IMR-90 (cell line): ENCODE data around the gene SERP2. TPM values are rescaled to one million over a fixed set of nuclear protein-coding genes. Genes with fewer than 3 reads are reported as not detected.

ENCODE experiments used
- ATAC-seq: fragments of 200-7000 bp; cut with Tn5 transposase; 2 replicates; pipeline ENCODE4 v1.9.1; 2020; ENCODE audit warnings: low read depth, mild to moderate bottlenecking, moderate library complexity
- Bru-seq: library from RNA; stranded (reverse); fragments of 400-500 nt; gene quantifications from one replicate; lab custom pipeline; 2021; lab: Mats Ljungman, UMichigan
- BruChase-seq, 2 experiments: library from RNA; stranded (reverse); fragments of 400-500 nt; gene quantifications; one replicate each; lab custom pipeline; 2021; lab: Mats Ljungman, UMichigan
- BruUV-seq: library from RNA; stranded (reverse); fragments of 400-500 nt; replicated peaks from 2 replicates; lab custom pipeline; 2021; lab: Mats Ljungman, UMichigan
- CTCF ChIA-PET: fragments of 300-600 bp; formaldehyde crosslinking; extraction: SDS; loops from one replicate; lab custom pipeline; 2021; ENCODE audit warnings: antibody characterized with exemption; lab: Yijun Ruan, JAX
- POLR2A ChIA-PET: fragments of 300-600 bp; sonication (Branson Sonifier 250); formaldehyde crosslinking; loops from one replicate; lab custom pipeline; 2022; ENCODE audit warnings: antibody characterized with exemption; ENCODE audit not compliant: unreplicated experiment; lab: Charles Lee
- DNase-seq: peaks from one replicate; pipeline ENCODE4 v3.0.0; 2013
- H2AFZ ChIP-seq: replicated peaks from 2 replicates; pipeline ENCODE3; 2013; ENCODE audit warnings: low read length, mild to moderate bottlenecking; ENCODE audit not compliant: poor library complexity
- H2AK5ac ChIP-seq: 2 replicates; pipeline ENCODE4 v1.6.1; 2013; ENCODE audit warnings: low read depth, low read length, inconsistent platforms
- H2AK9ac ChIP-seq: replicated peaks from 2 replicates; pipeline ENCODE3; 2013; ENCODE audit warnings: mild to moderate bottlenecking, low read depth, low read length, moderate library complexity; ENCODE audit not compliant: poor library complexity
- H2BK120ac ChIP-seq: 2 replicates; pipeline ENCODE4 v1.6.1; 2013; ENCODE audit warnings: low read depth, low read length, inconsistent platforms
- H2BK15ac ChIP-seq: 3 replicates; pipeline ENCODE4 v1.6.1; 2013; ENCODE audit warnings: low read depth, low read length, inconsistent platforms
- H2BK20ac ChIP-seq: 2 replicates; pipeline ENCODE4 v1.6.1; 2013; ENCODE audit warnings: low read depth, mild to moderate bottlenecking, inconsistent platforms, low read length, moderate library complexity
- H2BK5ac ChIP-seq: 2 replicates; pipeline ENCODE4 v1.6.1; 2013; ENCODE audit warnings: mild to moderate bottlenecking, low read depth, low read length, inconsistent platforms; ENCODE audit not compliant: poor library complexity, severe bottlenecking
- H3K14ac ChIP-seq: replicated peaks from 2 replicates; pipeline ENCODE4 v1.6.1; 2013; ENCODE audit warnings: low read depth, low read length, inconsistent platforms
- H3K18ac ChIP-seq: 2 replicates; pipeline ENCODE4 v1.6.1; 2013; ENCODE audit warnings: low read depth, low read length, control low read depth
- H3K23ac ChIP-seq: 2 replicates; pipeline ENCODE4 v1.6.1; 2013; ENCODE audit warnings: low read depth, low read length, inconsistent platforms
- H3K27ac ChIP-seq: 2 replicates; pipeline ENCODE4 v1.5.1; 2013; ENCODE audit warnings: mild to moderate bottlenecking, control low read depth, low read length; ENCODE audit not compliant: insufficient read depth
- H3K27me3 ChIP-seq: 2 replicates; pipeline ENCODE4 v1.6.1; 2013; ENCODE audit warnings: low read length; ENCODE audit not compliant: control insufficient read depth, insufficient read depth
- H3K36me3 ChIP-seq: 2 replicates; pipeline ENCODE4 v1.6.1; 2013; ENCODE audit warnings: low read length, mixed read lengths; ENCODE audit not compliant: control insufficient read depth, insufficient read depth
- H3K4ac ChIP-seq: 2 replicates; pipeline ENCODE4 v1.6.1; 2013; ENCODE audit warnings: low read depth, low read length, inconsistent platforms
- H3K4me1 ChIP-seq: 2 replicates; pipeline ENCODE4 v1.6.1; 2013; ENCODE audit warnings: low read length, mixed read lengths; ENCODE audit not compliant: control insufficient read depth, insufficient read depth
- H3K4me2 ChIP-seq: 2 replicates; pipeline ENCODE4 v1.6.1; 2013; ENCODE audit warnings: low read depth, mild to moderate bottlenecking, control low read depth, low read length, moderate library complexity
- H3K4me3 ChIP-seq: 2 replicates; pipeline ENCODE4 v1.5.1; 2013; ENCODE audit warnings: low read depth, mild to moderate bottlenecking, control low read depth, low read length, moderate library complexity; ENCODE audit not compliant: insufficient read depth
- H3K56ac ChIP-seq: 2 replicates; pipeline ENCODE4 v1.6.1; 2013; ENCODE audit warnings: low read length, inconsistent platforms; ENCODE audit not compliant: insufficient read depth; ENCODE audit errors: extremely low read depth
- H3K79me1 ChIP-seq, 2 experiments: 2 replicates each; pipeline ENCODE4 v1.6.1; 2013; ENCODE audit warnings: low read length in 2 of 2, inconsistent platforms in 1 of 2, low read depth in 1 of 2
- H3K9ac ChIP-seq: 2 replicates; pipeline ENCODE4 v1.6.1; 2013; ENCODE audit warnings: low read depth, low read length, control low read depth
- H3K9me1 ChIP-seq: 2 replicates; pipeline ENCODE4 v1.6.1; 2013; ENCODE audit warnings: low read length, inconsistent platforms; ENCODE audit not compliant: insufficient read depth
- H3K9me3 ChIP-seq: 2 replicates; pipeline ENCODE4 v1.6.1; 2013; ENCODE audit warnings: low read length; ENCODE audit not compliant: control insufficient read depth, insufficient read depth
- H4K20me1 ChIP-seq: 2 replicates; pipeline ENCODE4 v1.6.1; 2013; ENCODE audit warnings: low read length, inconsistent platforms; ENCODE audit not compliant: insufficient read depth
- H4K5ac ChIP-seq: 2 replicates; pipeline ENCODE4 v1.6.1; 2013; ENCODE audit warnings: mild to moderate bottlenecking, low read depth, low read length, control low read depth
- H4K8ac ChIP-seq, 2 experiments: 2 replicates each; pipeline ENCODE4 v1.6.1; 2013; ENCODE audit warnings: low read depth in 2 of 2, low read length in 2 of 2, control low read depth in 1 of 2, inconsistent platforms in 1 of 2
- H4K91ac ChIP-seq: 2 replicates; pipeline ENCODE4 v1.6.1; 2013; ENCODE audit warnings: low read depth, low read length, inconsistent platforms; ENCODE audit not compliant: insufficient read depth
- BHLHE40 ChIP-seq: fragments of 150-350 bp; IDR thresholded peaks from 2 replicates; pipeline ENCODE4 v1.6.1; 2016; ENCODE audit warnings: mild to moderate bottlenecking, low read depth, low read length
- CEBPB ChIP-seq: IDR thresholded peaks from 2 replicates; pipeline ENCODE4 v1.6.1; 2012; ENCODE audit warnings: low read depth, low read length, improper control_type of control experiment
- CHD1 ChIP-seq: IDR thresholded peaks from 2 replicates; pipeline ENCODE4 v1.6.1; 2012; ENCODE audit warnings: low read depth, low read length, improper control_type of control experiment
- FOS ChIP-seq: fragments of 150-350 bp; IDR thresholded peaks from 2 replicates; pipeline ENCODE4 v1.6.1; 2016; ENCODE audit warnings: low read depth, low read length
- MXI1 ChIP-seq: IDR thresholded peaks from 2 replicates; pipeline ENCODE4 v1.6.1; 2012; ENCODE audit warnings: low read depth, mild to moderate bottlenecking, low read length, moderate library complexity, borderline replicate concordance
- NFE2L2 ChIP-seq: fragments of 150-350 bp; IDR thresholded peaks from 2 replicates; pipeline ENCODE4 v1.6.1; 2016; ENCODE audit warnings: low read depth, mild to moderate bottlenecking, low read length
- POLR2A ChIP-seq: IDR thresholded peaks from 2 replicates; pipeline ENCODE4 v1.6.1; 2012; ENCODE audit warnings: mild to moderate bottlenecking, low read depth, low read length
- RAD21 ChIP-seq: IDR thresholded peaks from 2 replicates; pipeline ENCODE4 v1.6.1; 2012; ENCODE audit warnings: low read length, improper control_type of control experiment
- RCOR1 ChIP-seq: IDR thresholded peaks from 2 replicates; pipeline ENCODE4 v1.6.1; 2012; ENCODE audit warnings: mild to moderate bottlenecking, low read length, improper control_type of control experiment; ENCODE audit not compliant: insufficient replicate concordance
- RFX5 ChIP-seq: IDR thresholded peaks from 2 replicates; pipeline ENCODE4 v1.8.0; 2012; ENCODE audit warnings: low read depth, mild to moderate bottlenecking, low read length, moderate library complexity
- SMC3 ChIP-seq: fragments of 150-350 bp; IDR thresholded peaks from 2 replicates; pipeline ENCODE4 v1.6.1; 2016; ENCODE audit warnings: low read depth, mild to moderate bottlenecking, antibody characterized with exemption, low read length, moderate library complexity
- WGBS, 2 experiments: methylation state at CpG; one replicate each; pipeline versions ENCODE4 v1.1.5 to v1.1.7; 2013; ENCODE audit warnings: missing lambda C conversion rate in 2 of 2; ENCODE audit not compliant: insufficient read length in 1 of 2; ENCODE audit errors: extremely low coverage in 2 of 2; 5-methylcytosine and 5-hydroxymethylcytosine counted together
- dilution Hi-C: fragments of 300-500 bp; cut with HindIII; formaldehyde crosslinking; loops from one replicate; pipeline ENCODE4 v1.14.3; 2018; ENCODE audit warnings: low sequenced_read_pairs; ENCODE audit not compliant: unreplicated experiment
- in situ Hi-C: fragments of 300-500 bp; cut with MboI; formaldehyde crosslinking; loops from 3 replicates; pipeline ENCODE4 v1.14.3; 2019; ENCODE audit warnings: low sequenced_read_pairs, inconsistent platforms, mixed read lengths
- intact Hi-C: fragments of 100-400 bp; cut with micrococcal nuclease; formaldehyde crosslinking; loops from 2 replicates; pipeline ENCODE4 v1.10.0; 2022
- long read RNA-seq: library from polyadenylated mRNA; unstranded; transcript quantifications from one replicate; pipeline ENCODE4 v2.0.0, GENCODE V29; 2021; ENCODE audit not compliant: unreplicated experiment
- polyA plus RNA-seq, 3 experiments: library from polyadenylated mRNA; depleted of rRNA; stranded (reverse); fragments of >200 nt; gene quantifications; 2 replicates each; pipeline ENCODE4 v1.2.3, GENCODE V29; 2012; ENCODE audit warnings: low replicate concordance in 1 of 3
- total RNA-seq: library from RNA; depleted of rRNA; stranded (reverse); fragments of >200 nt; gene quantifications from 2 replicates; pipeline ENCODE4 v1.2.3, GENCODE V29; 2012; rRNA removed
- TF ChIP-seq, protein P1 (sequence below): fragments of 150-350 bp; IDR thresholded peaks from 2 replicates; pipeline ENCODE4 v1.6.1; 2016; ENCODE audit warnings: low read depth, mild to moderate bottlenecking, low read length, moderate library complexity, borderline replicate concordance
- TF ChIP-seq, protein P2 (sequence below): fragments of 150-350 bp; IDR thresholded peaks from 2 replicates; pipeline ENCODE4 v1.6.1; 2017; ENCODE audit warnings: mild to moderate bottlenecking, antibody characterized with exemption, low read length, low read depth

The SERP2 gene
- 0.54 and 0.56 TPM in 2 replicates for total RNA-seq
- polyA plus RNA-seq (2012; rRNA removed) = 1.3 and 1.4 TPM in 2 replicates
- polyA plus RNA-seq (2012; cell fraction: cytosol; rRNA removed) = 0.77 and 1.6 TPM in 2 replicates
- 0.96 and 2.3 TPM in 2 replicates for polyA plus RNA-seq (2012; cell fraction: nucleus; rRNA removed; ENCODE audit: low replicate concordance)
- Bru-seq, nascent RNA = percentile 39 among the genes with signal in this experiment
- percentile 30 among the genes with signal in this experiment for BruChase-seq, experiment 1, labeled RNA remaining after a 6-hour chase
- percentile 29 among the genes with signal in this experiment for BruChase-seq, experiment 2, labeled RNA remaining after a 2-hour chase
- long read RNA-seq, partial matches to known transcripts = 0 of 4 reads
- long read RNA-seq, other reads (novel, unspliced or antisense) = 1 of 4 reads

DNA sequence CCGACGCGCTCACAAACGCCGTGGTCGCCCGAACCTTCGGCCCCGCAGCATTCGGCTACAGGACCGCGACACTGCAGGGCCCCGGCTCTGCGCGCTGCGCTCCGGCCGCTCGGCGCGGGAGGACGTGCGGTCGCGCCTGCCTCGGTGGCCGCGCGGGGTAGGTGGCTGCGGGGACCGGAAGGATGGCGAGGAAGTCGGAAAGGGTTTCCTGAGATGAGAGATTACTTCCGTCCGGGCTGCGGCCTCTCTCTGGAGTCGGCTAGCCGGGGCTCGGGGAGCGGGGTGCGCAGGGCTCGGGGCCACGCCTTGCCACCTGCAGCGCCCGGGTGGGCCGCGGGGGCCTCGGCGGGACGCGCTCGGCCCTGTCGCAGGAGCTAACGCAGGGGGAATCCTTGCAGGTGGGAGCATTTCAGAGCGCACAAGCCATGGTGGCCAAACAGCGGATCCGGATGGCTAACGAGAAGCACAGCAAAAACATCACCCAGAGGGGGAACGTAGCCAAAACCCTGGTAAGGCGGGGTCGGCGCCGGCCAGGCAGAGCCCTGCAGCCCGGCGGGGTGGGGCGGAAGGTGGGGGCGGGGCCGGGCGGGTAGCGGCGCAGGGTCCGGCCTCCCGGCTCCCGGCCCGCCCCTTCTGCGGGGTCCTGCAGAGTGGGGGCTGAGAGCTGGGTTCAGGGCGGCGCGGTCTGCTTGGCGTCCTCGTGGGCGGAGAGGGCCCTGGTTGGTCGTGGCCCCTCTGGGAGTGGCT is at the start of gene SERP2:
Gene SERP2, plus strand, starts transcription at position 224 of the 747 bp plus-strand sequence. Its CDS starts 202 bp downstream, at position 426.
- Histone ChIP-seq H4K91ac (0 out of 2 replicates have a peak within 1 kb of the TSS, but pooled peaks have one; percentile 4), H4K20me1 (no peaks in the 10 kb centered on the region), H3K9me3 (no peaks in the 10 kb centered on the region), H2AK5ac (no peak within 1 kb of the TSS), H2BK20ac (no peak within 1 kb of the TSS), H3K18ac (peak within 1 kb of the TSS; percentile 43; the same call in 1 of the 2 replicates), H4K5ac (peak within 1 kb of the TSS; percentile 73; the same call in 1 of the 2 replicates), H2BK120ac (peak within 1 kb of the TSS; percentile 52; the same call in 1 of the 2 replicates), H3K27ac (no peak within 1 kb of the TSS), H3K4me3 (peak within 1 kb of the TSS; percentile 52), H2AK9ac (peak within 1 kb of the TSS; percentile 33), H3K79me1 (no peaks in the 10 kb centered on the region), H3K4me1 (no peaks in the 10 kb centered on the region), H2BK15ac (no peak within 1 kb of the TSS; the same call in 2 of the 3 replicates), H3K14ac (peak within 1 kb of the TSS; percentile 72; the same call in 1 of the 2 replicates), H3K9ac (no peak within 1 kb of the TSS), H2AFZ (peak within 1 kb of the TSS; percentile 89), H3K9me1 (no peaks in the 10 kb centered on the region; the same call in 1 of the 2 replicates), H2BK5ac (no peak within 1 kb of the TSS), H3K4me2 (peak within 1 kb of the TSS; percentile 88), H3K23ac (no peak within 1 kb of the TSS), H4K8ac (peak within 1 kb of the TSS; percentile 81; a peak in 2 of 4 replicates), H3K4ac (peak within 1 kb of the TSS; percentile 41; the same call in 1 of the 2 replicates), H3K56ac (no peak within 1 kb of the TSS), H3K27me3 (no peaks in the 10 kb centered on the region; the same call in 1 of the 2 replicates), H3K36me3 (no peaks in the 10 kb centered on the region)
- dilution Hi-C loops (no loop called here), in situ Hi-C loops (no loop called here), intact Hi-C loops (no loop called here)
- 0% methylated on average over 7 of the region's 83 CpGs; no CpG with 5 or more reads in 1 of the 2 experiments for WGBS, 2 experiments
- ATAC-seq (peak; percentile 73), DNase-seq (no peak)
- CTCF ChIA-PET = no interaction called here
- POLR2A ChIA-PET = no interaction called here
- BruUV-seq = no TSS peak
- no peak for TF ChIP-seq CHD1
- TF ChIP-seq CEBPB = no peak
- TF ChIP-seq RCOR1 = no peak
- TF ChIP-seq RAD21 = no peak
- no peak for TF ChIP-seq NFE2L2
- TF ChIP-seq, protein P1, sequence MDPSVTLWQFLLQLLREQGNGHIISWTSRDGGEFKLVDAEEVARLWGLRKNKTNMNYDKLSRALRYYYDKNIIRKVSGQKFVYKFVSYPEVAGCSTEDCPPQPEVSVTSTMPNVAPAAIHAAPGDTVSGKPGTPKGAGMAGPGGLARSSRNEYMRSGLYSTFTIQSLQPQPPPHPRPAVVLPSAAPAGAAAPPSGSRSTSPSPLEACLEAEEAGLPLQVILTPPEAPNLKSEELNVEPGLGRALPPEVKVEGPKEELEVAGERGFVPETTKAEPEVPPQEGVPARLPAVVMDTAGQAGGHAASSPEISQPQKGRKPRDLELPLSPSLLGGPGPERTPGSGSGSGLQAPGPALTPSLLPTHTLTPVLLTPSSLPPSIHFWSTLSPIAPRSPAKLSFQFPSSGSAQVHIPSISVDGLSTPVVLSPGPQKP = no peak
- TF ChIP-seq RFX5 = no peak
- no peak for TF ChIP-seq BHLHE40
- no peak for TF ChIP-seq POLR2A
- TF ChIP-seq MXI1 = no peak
- TF ChIP-seq SMC3 = no peak
- TF ChIP-seq, protein P2, sequence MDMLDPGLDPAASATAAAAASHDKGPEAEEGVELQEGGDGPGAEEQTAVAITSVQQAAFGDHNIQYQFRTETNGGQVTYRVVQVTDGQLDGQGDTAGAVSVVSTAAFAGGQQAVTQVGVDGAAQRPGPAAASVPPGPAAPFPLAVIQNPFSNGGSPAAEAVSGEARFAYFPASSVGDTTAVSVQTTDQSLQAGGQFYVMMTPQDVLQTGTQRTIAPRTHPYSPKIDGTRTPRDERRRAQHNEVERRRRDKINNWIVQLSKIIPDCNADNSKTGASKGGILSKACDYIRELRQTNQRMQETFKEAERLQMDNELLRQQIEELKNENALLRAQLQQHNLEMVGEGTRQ = no peak
- TF ChIP-seq FOS = no peak
